DND-41 (cell line): ENCODE data around the gene STH.

Source experiments
- ATAC-seq: fragments of 200-7000 bp; cut with Tn5 transposase; 3 replicates; pipeline ENCODE4 v1.9.1; 2021; ENCODE audit warnings: low read depth; ENCODE audit not compliant: insufficient read depth
- DNase-seq: peaks from one replicate; pipeline ENCODE4 v3.0.0-alpha.2; 2020
- H2AFZ ChIP-seq: 2 replicates; pipeline ENCODE4 v1.6.0; 2012; ENCODE audit warnings: low read depth, low read length
- H3K27ac ChIP-seq: 2 replicates; pipeline ENCODE4 v1.5.1; 2012; ENCODE audit warnings: low read length, inconsistent platforms
- H3K27me3 ChIP-seq: fragments of 200-600 bp; sonication (generic); 2 replicates; pipeline ENCODE4 v1.6.0; 2012; ENCODE audit warnings: low read length, mild to moderate bottlenecking, inconsistent platforms; ENCODE audit not compliant: insufficient read depth, poor library complexity
- H3K36me3 ChIP-seq: 2 replicates; pipeline ENCODE4 v1.5.1; 2012; ENCODE audit warnings: low read length, inconsistent platforms; ENCODE audit not compliant: insufficient read depth
- H3K4me1 ChIP-seq: 2 replicates; pipeline ENCODE4 v1.5.1; 2012; ENCODE audit warnings: mild to moderate bottlenecking, low read length; ENCODE audit not compliant: insufficient read depth
- H3K4me2 ChIP-seq: 2 replicates; pipeline ENCODE4 v1.6.0; 2012; ENCODE audit warnings: mild to moderate bottlenecking, moderate library complexity, low read length, inconsistent platforms; ENCODE audit not compliant: insufficient read depth
- H3K4me3 ChIP-seq, 2 experiments: fragments of 200-600 bp in 1 of 2; shearing (Covaris generic) in 1 of 2; 2 replicates each; pipeline ENCODE4 v1.5.1; 2012 to 2016; ENCODE audit warnings: inconsistent platforms in 2 of 2, low read length in 2 of 2, mild to moderate bottlenecking in 2 of 2, low read depth in 1 of 2, moderate library complexity in 1 of 2
- H3K79me2 ChIP-seq: 2 replicates; pipeline ENCODE4 v1.6.0; 2012; ENCODE audit warnings: low read length, inconsistent platforms; ENCODE audit not compliant: insufficient read depth
- H3K9ac ChIP-seq: 2 replicates; pipeline ENCODE4 v1.6.0; 2012; ENCODE audit warnings: low read depth, mild to moderate bottlenecking, inconsistent platforms, low read length, moderate library complexity
- H3K9me3 ChIP-seq: 2 replicates; pipeline ENCODE4 v1.5.1; 2012; ENCODE audit warnings: low read length, moderate library complexity, mild to moderate bottlenecking, inconsistent platforms; ENCODE audit not compliant: insufficient read depth, severe bottlenecking
- H4K20me1 ChIP-seq: 2 replicates; pipeline ENCODE4 v1.6.0; 2012; ENCODE audit warnings: low read length; ENCODE audit not compliant: insufficient read depth
- CTCF ChIP-seq: IDR thresholded peaks from 2 replicates; pipeline ENCODE4 v1.5.1; 2012; ENCODE audit warnings: borderline replicate concordance, low read length, moderate library complexity, mild to moderate bottlenecking; ENCODE audit not compliant: poor library complexity, severe bottlenecking; ENCODE audit errors: extremely low read depth
- EZH2 ChIP-seq: IDR thresholded peaks from 3 replicates; pipeline ENCODE4 v1.6.1; 2012; ENCODE audit warnings: borderline replicate concordance, low read depth, mild to moderate bottlenecking, moderate library complexity, low read length, inconsistent platforms; ENCODE audit not compliant: severe bottlenecking

STH gene

GRCh38 chr17:46028981-46029565 is 30.0 kb downstream of the STH start:
- no peak overlapping the region for H3K4me2 ChIP-seq
- H3K27ac ChIP-seq = no peak overlapping the region
- no peak overlapping the region for H3K9ac ChIP-seq
- DNase-seq = no peak
- no peak overlapping the region for H2AFZ ChIP-seq
- H3K36me3 ChIP-seq = peaks cover 75% of the 10 kb centered on the region
- H3K79me2 ChIP-seq = no peaks in the 10 kb centered on the region
- no peaks in the 10 kb centered on the region for H3K27me3 ChIP-seq
- H3K4me3 ChIP-seq = no peak overlapping the region
- no peak for TF ChIP-seq CTCF
- no peak for TF ChIP-seq EZH2
- H3K9me3 ChIP-seq = no peaks in the 10 kb centered on the region
- ATAC-seq = 0 out of 3 replicates have a peak, but pooled peaks have one; percentile 26
- peaks cover 31% of the 10 kb centered on the region; the same call in 1 of the 2 replicates for H4K20me1 ChIP-seq
- no peaks in the 10 kb centered on the region for H3K4me1 ChIP-seq

- Histone ChIP-seq H3K36me3 (peaks cover 80% of the 10 kb centered on the region), H3K27ac (no peak overlapping the region), H3K9ac (no peak overlapping the region), H3K4me2 (no peak overlapping the region), H3K79me2 (no peaks in the 10 kb centered on the region), H2AFZ (no peak overlapping the region), H3K27me3 (no peaks in the 10 kb centered on the region), H3K9me3 (no peaks in the 10 kb centered on the region), H4K20me1 (peaks cover 31% of the 10 kb centered on the region; the same call in 1 of the 2 replicates), H3K4me3 (no peak overlapping the region), H3K4me1 (no peaks in the 10 kb centered on the region)
- ATAC-seq = no peak
- TF ChIP-seq CTCF = no peak
- no peak for TF ChIP-seq EZH2
- no peak for DNase-seq
Measured at GRCh38 chr17:46029627-46030026, 30.6 kb downstream of the STH start.

DNA sequence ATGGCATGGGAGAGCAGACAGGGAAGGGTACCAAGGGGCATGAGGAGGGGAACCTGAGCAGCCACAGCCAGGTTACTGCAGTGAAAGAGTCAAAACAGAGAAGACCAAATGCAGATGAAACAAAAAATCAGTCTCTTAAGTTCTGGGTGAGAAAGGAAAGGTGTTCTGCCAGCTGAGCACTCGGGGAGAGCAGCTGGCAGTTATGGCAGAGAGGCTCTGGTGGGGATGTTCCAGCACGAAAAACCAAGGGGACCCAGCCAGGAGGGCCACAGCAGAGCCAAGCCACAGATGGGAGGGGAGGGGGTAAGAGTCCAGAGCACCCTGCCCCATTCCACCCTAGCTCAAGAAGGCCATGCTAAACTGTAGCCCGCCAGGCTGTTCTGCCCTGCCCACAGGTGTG is 31.7 kb downstream of the STH start:
- H3K9ac ChIP-seq = no peak overlapping the region
- H3K9me3 ChIP-seq = no peaks in the 10 kb centered on the region
- H3K79me2 ChIP-seq = no peaks in the 10 kb centered on the region
- H3K4me2 ChIP-seq = no peak overlapping the region
- H3K27ac ChIP-seq = no peak overlapping the region
- H3K4me1 ChIP-seq = no peaks in the 10 kb centered on the region
- peaks cover 92% of the 10 kb centered on the region for H3K36me3 ChIP-seq
- no peak overlapping the region for H2AFZ ChIP-seq
- H3K27me3 ChIP-seq = no peaks in the 10 kb centered on the region
- DNase-seq = no peak
- no peak for ATAC-seq
- no peak for TF ChIP-seq EZH2
- TF ChIP-seq CTCF = no peak
- H3K4me3 ChIP-seq = no peak overlapping the region
- H4K20me1 ChIP-seq = peaks cover 31% of the 10 kb centered on the region; the same call in 1 of the 2 replicates
